Activated T-cell treated with anti-CD3 and anti-CD28 coated beads for 1 hour (primary cell): ENCODE measurements around the gene TSR3.
A peak's percentile ranks its signal among the peaks of the same experiment; 100 is the strongest.

Experiments
- DNase-seq: peaks from one replicate; pipeline ENCODE4 v3.0.0-alpha.2; 2020; ENCODE audit warnings: low read depth

TSR3 gene

GRCh38 chr16:1308036-1308976 is 43.4 kb downstream of the TSR3 start:
- DNase-seq: no peak

GRCh38 chr16:1306334-1306733 is 45.3 kb downstream of the TSR3 start:
- no peak for DNase-seq

GRCh38 chr16:1305823-1306222 is 45.9 kb downstream of the TSR3 start:
- no peak for DNase-seq

GRCh38 chr16:1301562-1301961 is 50.1 kb downstream of the TSR3 start:
- no peak for DNase-seq

- DNase-seq: peak; percentile 57
These were observed 50.8 kb downstream of the TSR3 start for GRCh38 chr16:1300664-1301476.

GRCh38 chr16:1299868-1300203 is 51.8 kb downstream of the TSR3 start:
- no peak for DNase-seq
